DOHH2 (cell line): ENCODE results near the gene RPL10.

Source experiments
- H3F3A ChIP-seq: fragments of 200-600 bp; sonication (generic), shearing (Covaris generic); 2 replicates; pipeline ENCODE4 v1.6.0; 2016; ENCODE audit warnings: antibody characterized with exemption, mild to moderate bottlenecking; ENCODE audit not compliant: control insufficient read depth, insufficient read depth
- H3K27ac ChIP-seq: fragments of 200-600 bp; sonication (generic); 2 replicates; pipeline ENCODE4 v1.5.1; 2014; ENCODE audit warnings: low read depth, mild to moderate bottlenecking, low read length, moderate library complexity
- H3K27me3 ChIP-seq: fragments of 200-600 bp; sonication (generic); 2 replicates; pipeline ENCODE4 v1.6.1; 2014; ENCODE audit warnings: mild to moderate bottlenecking, low read length, mixed read lengths; ENCODE audit not compliant: control insufficient read depth
- H3K36me3 ChIP-seq: fragments of 200-600 bp; sonication (generic); 2 replicates; pipeline ENCODE4 v1.6.1; 2014; ENCODE audit warnings: mild to moderate bottlenecking, low read length, moderate library complexity, mixed read lengths; ENCODE audit not compliant: control insufficient read depth
- H3K4me1 ChIP-seq: fragments of 200-600 bp; sonication (generic); 2 replicates; pipeline ENCODE4 v1.6.1; 2014; ENCODE audit warnings: mild to moderate bottlenecking, low read length, mixed read lengths; ENCODE audit not compliant: control insufficient read depth
- H3K4me2 ChIP-seq: fragments of 200-600 bp; sonication (generic); 2 replicates; pipeline ENCODE4 v1.6.0; 2014; ENCODE audit warnings: mild to moderate bottlenecking, low read length, moderate library complexity
- H3K4me3 ChIP-seq: fragments of 200-600 bp; sonication (generic); 2 replicates; pipeline ENCODE4 v1.5.1; 2014; ENCODE audit warnings: mild to moderate bottlenecking, low read length, mixed read lengths
- H3K79me2 ChIP-seq: fragments of 200-600 bp; sonication (generic); 2 replicates; pipeline ENCODE4 v1.6.1; 2014; ENCODE audit warnings: mild to moderate bottlenecking, low read length, mixed read lengths; ENCODE audit not compliant: control insufficient read depth
- H3K9me2 ChIP-seq: fragments of 200-600 bp; sonication (generic); replicated peaks from 2 replicates; pipeline ENCODE4 v1.6.1; 2014; ENCODE audit warnings: mild to moderate bottlenecking, low read length, mixed read lengths; ENCODE audit not compliant: control insufficient read depth
- H3K9me3 ChIP-seq: fragments of 200-600 bp; sonication (generic); 2 replicates; pipeline ENCODE4 v1.6.1; 2014; ENCODE audit warnings: antibody characterized with exemption, low read length, mixed read lengths; ENCODE audit not compliant: control insufficient read depth, insufficient read depth
- H4K20me1 ChIP-seq: fragments of 200-600 bp; sonication (generic); 2 replicates; pipeline ENCODE4 v1.6.0; 2014; ENCODE audit warnings: low read depth, mild to moderate bottlenecking, antibody characterized with exemption, low read length, moderate library complexity; ENCODE audit not compliant: control insufficient read depth, insufficient read depth
- EZH2phosphoT487 ChIP-seq: fragments of 200-600 bp; sonication (generic); IDR thresholded peaks from 2 replicates; pipeline ENCODE4 v1.6.1; 2017; ENCODE audit warnings: borderline replicate concordance, mild to moderate bottlenecking, antibody characterized with exemption, low read length, moderate library complexity, mixed read lengths
- TF ChIP-seq, protein P1 (sequence below): fragments of 200-600 bp; sonication (generic); IDR thresholded peaks from one replicate; pipeline ENCODE4 v1.5.1; 2014; ENCODE audit warnings: antibody characterized with exemption, mild to moderate bottlenecking, low read depth, low read length; ENCODE audit not compliant: poor library complexity, severe bottlenecking

RPL10 gene

DNA sequence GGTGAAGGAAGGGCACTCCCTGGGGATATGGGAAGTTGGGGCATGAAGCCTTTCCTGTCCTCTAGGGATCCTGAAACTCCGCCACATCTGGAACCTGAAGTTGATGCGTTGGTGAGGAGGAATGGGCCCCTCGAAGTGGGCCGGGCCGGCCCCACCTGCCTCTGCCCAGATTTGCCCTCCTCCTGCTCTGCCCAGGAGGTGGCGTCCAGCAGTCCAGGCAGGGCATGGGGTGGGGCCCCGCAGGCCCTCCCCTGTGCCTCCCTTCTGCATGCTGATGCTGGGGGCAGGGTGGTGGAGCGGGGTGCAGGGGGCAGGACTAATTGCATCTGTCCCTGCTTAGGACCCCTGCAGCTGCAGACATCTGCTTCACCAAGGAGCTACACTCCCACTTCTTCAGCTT is 15.0 kb downstream of the RPL10 start:
- H3K36me3 ChIP-seq, result no peaks in the 10 kb centered on the region
- peak overlapping the region; percentile 91 for H3K4me2 ChIP-seq
- H3K4me3 ChIP-seq, result no peak overlapping the region
- H3K9me3 ChIP-seq, result no peaks in the 10 kb centered on the region
- H3K4me1 ChIP-seq, result peaks cover 14% of the 10 kb centered on the region
- TF ChIP-seq, protein P1, sequence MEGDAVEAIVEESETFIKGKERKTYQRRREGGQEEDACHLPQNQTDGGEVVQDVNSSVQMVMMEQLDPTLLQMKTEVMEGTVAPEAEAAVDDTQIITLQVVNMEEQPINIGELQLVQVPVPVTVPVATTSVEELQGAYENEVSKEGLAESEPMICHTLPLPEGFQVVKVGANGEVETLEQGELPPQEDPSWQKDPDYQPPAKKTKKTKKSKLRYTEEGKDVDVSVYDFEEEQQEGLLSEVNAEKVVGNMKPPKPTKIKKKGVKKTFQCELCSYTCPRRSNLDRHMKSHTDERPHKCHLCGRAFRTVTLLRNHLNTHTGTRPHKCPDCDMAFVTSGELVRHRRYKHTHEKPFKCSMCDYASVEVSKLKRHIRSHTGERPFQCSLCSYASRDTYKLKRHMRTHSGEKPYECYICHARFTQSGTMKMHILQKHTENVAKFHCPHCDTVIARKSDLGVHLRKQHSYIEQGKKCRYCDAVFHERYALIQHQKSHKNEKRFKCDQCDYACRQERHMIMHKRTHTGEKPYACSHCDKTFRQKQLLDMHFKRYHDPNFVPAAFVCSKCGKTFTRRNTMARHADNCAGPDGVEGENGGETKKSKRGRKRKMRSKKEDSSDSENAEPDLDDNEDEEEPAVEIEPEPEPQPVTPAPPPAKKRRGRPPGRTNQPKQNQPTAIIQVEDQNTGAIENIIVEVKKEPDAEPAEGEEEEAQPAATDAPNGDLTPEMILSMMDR, result no peak
- TF ChIP-seq EZH2phosphoT487, result no peak
- H4K20me1 ChIP-seq, result no peaks in the 10 kb centered on the region
- no peaks in the 10 kb centered on the region for H3K9me2 ChIP-seq
- H3K79me2 ChIP-seq, result peaks cover 10% of the 10 kb centered on the region; the same call in 1 of the 2 replicates
- H3K27ac ChIP-seq, result no peak overlapping the region
- H3K27me3 ChIP-seq, result no peaks in the 10 kb centered on the region
- H3F3A ChIP-seq, result no peaks in the 10 kb centered on the region

DNA sequence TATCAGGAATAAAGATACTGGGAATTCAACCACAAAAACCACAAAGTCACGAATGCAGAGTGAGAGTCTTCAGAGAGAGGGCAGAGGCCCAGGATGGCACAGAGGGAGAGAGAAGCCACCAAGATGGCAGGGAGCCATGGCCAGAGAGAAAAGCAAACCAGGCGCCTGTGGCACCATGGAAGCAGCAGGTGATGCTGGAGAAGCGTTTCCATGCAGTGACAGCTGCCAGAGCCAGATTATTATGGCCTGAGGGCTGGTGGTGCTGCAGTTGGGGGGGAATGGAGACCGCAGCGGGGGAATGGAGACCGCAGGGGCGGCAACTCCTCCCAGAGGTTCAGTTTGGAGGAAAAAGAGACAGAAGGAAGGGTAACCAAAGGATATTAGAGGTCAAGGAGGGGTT is 19.0 kb downstream of the RPL10 start:
- peaks cover 2% of the 10 kb centered on the region; the same call in 1 of the 2 replicates for H3K79me2 ChIP-seq

DNA sequence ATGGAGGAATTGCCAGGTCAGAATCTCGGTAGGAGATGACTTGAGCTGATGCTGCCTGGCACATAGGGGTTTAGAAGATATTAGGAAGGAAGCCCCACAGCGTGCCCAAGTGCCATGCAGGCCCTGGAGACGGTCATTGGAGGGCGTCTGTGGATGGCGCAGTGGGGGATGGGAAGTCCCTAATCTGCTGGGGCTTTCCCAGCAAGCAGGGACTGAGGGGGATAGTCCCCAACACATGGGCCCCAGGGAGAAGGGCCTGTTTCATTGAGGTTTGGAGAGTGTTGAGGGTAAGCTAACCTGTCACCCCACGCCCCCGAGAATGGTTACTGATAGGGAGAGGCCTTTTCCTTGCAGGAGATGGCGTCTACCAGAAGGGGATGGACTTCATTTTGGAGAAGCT is 21.0 kb downstream of the RPL10 start:
- TF ChIP-seq, protein P1, result no peak
- TF ChIP-seq EZH2phosphoT487, result no peak
- Histone ChIP-seq H3K79me2 (no peaks in the 10 kb centered on the region), H3K27me3 (no peaks in the 10 kb centered on the region), H3K4me3 (no peak overlapping the region), H3K9me3 (no peaks in the 10 kb centered on the region), H3F3A (no peaks in the 10 kb centered on the region), H3K9me2 (no peaks in the 10 kb centered on the region), H3K36me3 (no peaks in the 10 kb centered on the region), H4K20me1 (no peaks in the 10 kb centered on the region), H3K4me1 (no peaks in the 10 kb centered on the region), H3K4me2 (no peak overlapping the region), H3K27ac (no peak overlapping the region)

More for the DNA sequence above, 19.0 kb downstream of the RPL10 start:
- Histone ChIP-seq H4K20me1 (no peaks in the 10 kb centered on the region), H3K27me3 (no peaks in the 10 kb centered on the region), H3K9me2 (no peaks in the 10 kb centered on the region), H3K27ac (no peak overlapping the region), H3K36me3 (no peaks in the 10 kb centered on the region), H3K9me3 (no peaks in the 10 kb centered on the region), H3F3A (no peaks in the 10 kb centered on the region), H3K4me2 (no peak overlapping the region), H3K4me3 (no peak overlapping the region), H3K4me1 (peaks cover 7% of the 10 kb centered on the region)
- TF ChIP-seq, protein P1, result no peak
- no peak for TF ChIP-seq EZH2phosphoT487
